ENCODE data around the gene TSGA10IP. TPM values are rescaled to one million over a fixed set of nuclear protein-coding genes. Genes with fewer than 3 reads are reported as not detected.

TSGA10IP gene
- total and polyA plus RNA-seq, 11 donors = 0.51 TPM; not detected in 10

GRCh38 chr11:65906602-65907001, 38.7 kb upstream of the TSGA10IP start:
- no peak for TF ChIP-seq CTCF (IDR thresholded peaks at IDR 0.05)
- TF ChIP-seq POLR2A (IDR thresholded peaks at IDR 0.05) = no peak
- Histone ChIP-seq H3K27ac (no peak overlapping the region), H3K4me1 (peaks cover 0 to 7% (median 5%) of the 10 kb centered on the region in 12 donors), H3K4me3 (no peak overlapping the region), H3K36me3 (no peaks in the 10 kb centered on the region), H3K27me3 (no peaks in the 10 kb centered on the region), H3K9me3 (no peaks in the 10 kb centered on the region)
- DNase-seq (no peak), ATAC-seq (no peak)
- intact Hi-C loops (cut with DNase I) = no loop called here
- WGBS, 4 donors = 78 to 84% (median 83%) methylated on average over 5 of the region's 5 CpGs

GRCh38 chr11:65907878-65908277, 37.4 kb upstream of the TSGA10IP start:
- ATAC-seq = no peak
- Histone ChIP-seq H3K36me3 (no peaks in the 10 kb centered on the region), H3K4me3 (no peak overlapping the region), H3K4me1 (peaks cover 0 to 14% (median 12%) of the 10 kb centered on the region in 12 donors), H3K27me3 (no peaks in the 10 kb centered on the region), H3K27ac (no peak overlapping the region), H3K9me3 (no peaks in the 10 kb centered on the region)
- TF ChIP-seq CTCF (IDR thresholded peaks at IDR 0.05) (no peak), POLR2A (IDR thresholded peaks at IDR 0.05) (no peak)
- no peak for DNase-seq
- 81 to 88% (median 85%) methylated on average over 6 of the region's 6 CpGs for WGBS, 4 donors
- intact Hi-C loops (cut with DNase I) = no loop called here

- intact Hi-C loops (cut with DNase I) = no loop called here
- WGBS, 4 donors = 16 to 28% (median 17%) methylated on average over 12 to 14 of the region's 14 CpGs
- Histone ChIP-seq H3K9me3 (no peaks in the 10 kb centered on the region), H3K4me3 (no peak overlapping the region), H3K4me1 (peaks cover 2 to 40% (median 35%) of the 10 kb centered on the region in 12 donors), H3K27ac (peak overlapping the region in 4 of 12 donors; percentile 20 to 55 (median 35)), H3K27me3 (no peaks in the 10 kb centered on the region), H3K36me3 (peaks cover 0 to under 1% (median 0%) of the 10 kb centered on the region in 9 donors)
- TF ChIP-seq POLR2A (IDR thresholded peaks at IDR 0.05) (no peak), CTCF (IDR thresholded peaks at IDR 0.05) (peak in 7 of 12 donors; percentile 27 to 61 (median 41))
- DNase-seq (peak in 4 of 5 donors; percentile 56 to 65 (median 58)), ATAC-seq (peak; percentile 6 to 56 (median 14))
Measured at GRCh38 chr11:65911682-65912568, 33.4 kb upstream of the TSGA10IP start.

GRCh38 chr11:65912845-65913244, 32.4 kb upstream of the TSGA10IP start:
- DNase-seq (no peak), ATAC-seq (no peak)
- 67 to 79% (median 70%) methylated on average over 4 of the region's 4 CpGs for WGBS, 4 donors
- H3K36me3 ChIP-seq = peaks cover 0 to 9% (median 0%) of the 10 kb centered on the region in 9 donors
- no peaks in the 10 kb centered on the region for H3K27me3 ChIP-seq
- no peak overlapping the region for H3K27ac ChIP-seq
- intact Hi-C loops (cut with DNase I) = no loop called here
- no peak for TF ChIP-seq POLR2A (IDR thresholded peaks at IDR 0.05)
- H3K4me3 ChIP-seq = no peak overlapping the region
- H3K9me3 ChIP-seq = no peaks in the 10 kb centered on the region
- peaks cover 10 to 49% (median 44%) of the 10 kb centered on the region in 12 donors for H3K4me1 ChIP-seq

Data from heart left ventricle (tissue), 16 donors.